IPS DF 6.9 (cell line): ENCODE data around the gene PIP4K2A.
A peak's percentile ranks its signal among the peaks of the same experiment; 100 is the strongest.

Experiments used
- DNase-seq: peaks from one replicate; pipeline ENCODE4 v3.0.0-alpha.2; 2013; ENCODE audit warnings: low read depth, low spot score
- H3K27ac ChIP-seq: one replicate; pipeline ENCODE4 v1.5.1; 2013; ENCODE audit warnings: low read length, control low read depth
- H3K27me3 ChIP-seq: 2 replicates; pipeline ENCODE4 v1.6.1; 2013; ENCODE audit warnings: mild to moderate bottlenecking, low read length; ENCODE audit not compliant: control insufficient read depth, insufficient read depth
- H3K36me3 ChIP-seq: 2 replicates; pipeline ENCODE4 v1.6.1; 2013; ENCODE audit warnings: low read length; ENCODE audit not compliant: control insufficient read depth, insufficient read depth
- H3K4me1 ChIP-seq: 2 replicates; pipeline ENCODE4 v1.6.1; 2013; ENCODE audit warnings: low read length; ENCODE audit not compliant: control insufficient read depth, insufficient read depth
- H3K4me3 ChIP-seq: 2 replicates; pipeline ENCODE4 v1.5.1; 2013; ENCODE audit warnings: mild to moderate bottlenecking, low read length
- H3K9me3 ChIP-seq: 2 replicates; pipeline ENCODE4 v1.6.1; 2013; ENCODE audit warnings: low read length, inconsistent platforms; ENCODE audit not compliant: control insufficient read depth, insufficient read depth
- WGBS: extraction: QIAGEN DNeasy Blood & Tissue Kit; methylation state at CpG from one replicate; pipeline ENCODE4 v1.1.7; 2013; ENCODE audit warnings: mixed read lengths, missing lambda C conversion rate; ENCODE audit not compliant: insufficient read length, insufficient coverage; 5-methylcytosine and 5-hydroxymethylcytosine counted together

PIP4K2A gene

GRCh38 chr10:22550732-22551131, 163.6 kb downstream of the PIP4K2A start:
- WGBS, result no CpG with 5 or more reads among the region's 6 CpGs
- Histone ChIP-seq H3K4me1 (no peaks in the 10 kb centered on the region), H3K27me3 (no peaks in the 10 kb centered on the region), H3K36me3 (peaks cover 5% of the 10 kb centered on the region; the same call in 1 of the 2 replicates), H3K27ac (no peak overlapping the region), H3K9me3 (no peaks in the 10 kb centered on the region), H3K4me3 (no peak overlapping the region)
- peak; percentile 16 for DNase-seq

- Histone ChIP-seq H3K9me3 (no peaks in the 10 kb centered on the region), H3K4me1 (no peaks in the 10 kb centered on the region), H3K36me3 (peaks cover 3% of the 10 kb centered on the region; the same call in 1 of the 2 replicates), H3K27ac (no peak overlapping the region), H3K27me3 (no peaks in the 10 kb centered on the region), H3K4me3 (no peak overlapping the region)
- WGBS, result no CpG with 5 or more reads among the region's 1 CpG
- DNase-seq, result no peak
Observed at GRCh38 chr10:22548344-22548743, 166.0 kb downstream of the PIP4K2A start.

GRCh38 chr10:22545643-22546042, 168.7 kb downstream of the PIP4K2A start:
- Histone ChIP-seq H3K4me3 (no peak overlapping the region), H3K4me1 (no peaks in the 10 kb centered on the region), H3K27ac (no peak overlapping the region), H3K36me3 (peaks cover 7% of the 10 kb centered on the region; the same call in 1 of the 2 replicates), H3K27me3 (no peaks in the 10 kb centered on the region), H3K9me3 (no peaks in the 10 kb centered on the region)
- WGBS, result no CpG with 5 or more reads among the region's 1 CpG
- no peak for DNase-seq

GRCh38 chr10:22544325-22545068, 169.9 kb downstream of the PIP4K2A start:
- DNase-seq, result no peak
- no CpG with 5 or more reads among the region's 12 CpGs for WGBS

GRCh38 chr10:22542773-22543172, 171.6 kb downstream of the PIP4K2A start:
- Histone ChIP-seq H3K36me3 (peaks cover 8% of the 10 kb centered on the region; the same call in 1 of the 2 replicates), H3K4me3 (no peak overlapping the region)
- WGBS, result no CpG with 5 or more reads among the region's 7 CpGs

More at GRCh38 chr10:22544325-22545068, 169.9 kb downstream of the PIP4K2A start:
- no peaks in the 10 kb centered on the region for H3K9me3 ChIP-seq
- H3K27ac ChIP-seq, result no peak overlapping the region
- H3K4me3 ChIP-seq, result no peak overlapping the region
- H3K27me3 ChIP-seq, result no peaks in the 10 kb centered on the region
- H3K4me1 ChIP-seq, result no peaks in the 10 kb centered on the region
- H3K36me3 ChIP-seq, result peaks cover 5% of the 10 kb centered on the region; the same call in 1 of the 2 replicates

GRCh38 chr10:22541900-22542299, 172.5 kb downstream of the PIP4K2A start:
- Histone ChIP-seq H3K27me3 (no peaks in the 10 kb centered on the region), H3K27ac (no peak overlapping the region), H3K4me1 (no peaks in the 10 kb centered on the region), H3K4me3 (no peak overlapping the region), H3K36me3 (peaks cover 8% of the 10 kb centered on the region; the same call in 1 of the 2 replicates), H3K9me3 (no peaks in the 10 kb centered on the region)
- no CpG with 5 or more reads among the region's 10 CpGs for whole genome bisulfite sequencing
- DNase-seq, result no peak

More at GRCh38 chr10:22542773-22543172, 171.6 kb downstream of the PIP4K2A start:
- H3K27me3 ChIP-seq, result no peaks in the 10 kb centered on the region
- no peak for DNase-seq
- no peak overlapping the region for H3K27ac ChIP-seq
- no peaks in the 10 kb centered on the region for H3K4me1 ChIP-seq
- H3K9me3 ChIP-seq, result no peaks in the 10 kb centered on the region

- no peak overlapping the region for H3K27ac ChIP-seq
- H3K36me3 ChIP-seq, result peaks cover 8% of the 10 kb centered on the region; the same call in 1 of the 2 replicates
- DNase-seq, result no peak
- no CpG with 5 or more reads among the region's 11 CpGs for WGBS
- no peaks in the 10 kb centered on the region for H3K4me1 ChIP-seq
- H3K27me3 ChIP-seq, result no peaks in the 10 kb centered on the region
- no peak overlapping the region for H3K4me3 ChIP-seq
- no peaks in the 10 kb centered on the region for H3K9me3 ChIP-seq
Observed at GRCh38 chr10:22539579-22540298, 174.6 kb downstream of the PIP4K2A start.

GRCh38 chr10:22537810-22538209, 176.6 kb downstream of the PIP4K2A start:
- WGBS, result no CpG with 5 or more reads among the region's 6 CpGs
- Histone ChIP-seq H3K27ac (no peak overlapping the region), H3K36me3 (peaks cover 8% of the 10 kb centered on the region; the same call in 1 of the 2 replicates), H3K4me1 (no peaks in the 10 kb centered on the region), H3K27me3 (no peaks in the 10 kb centered on the region), H3K4me3 (no peak overlapping the region), H3K9me3 (no peaks in the 10 kb centered on the region)
- no peak for DNase-seq

GRCh38 chr10:22536620-22537019, 177.8 kb downstream of the PIP4K2A start:
- Histone ChIP-seq H3K9me3 (no peaks in the 10 kb centered on the region), H3K4me3 (no peak overlapping the region), H3K4me1 (no peaks in the 10 kb centered on the region), H3K27me3 (no peaks in the 10 kb centered on the region), H3K36me3 (peaks cover 8% of the 10 kb centered on the region; the same call in 1 of the 2 replicates), H3K27ac (no peak overlapping the region)
- no CpG with 5 or more reads among the region's 8 CpGs for WGBS
- no peak for DNase-seq

- no peaks in the 10 kb centered on the region for H3K9me3 ChIP-seq
- no peaks in the 10 kb centered on the region for H3K27me3 ChIP-seq
- H3K27ac ChIP-seq, result no peak overlapping the region
- H3K4me1 ChIP-seq, result no peaks in the 10 kb centered on the region
- DNase-seq, result no peak
- H3K36me3 ChIP-seq, result peaks cover 5% of the 10 kb centered on the region; the same call in 1 of the 2 replicates
- no peak overlapping the region for H3K4me3 ChIP-seq
- no CpG with 5 or more reads among the region's 9 CpGs for WGBS
Observed at GRCh38 chr10:22534849-22535604, 179.4 kb downstream of the PIP4K2A start.
